Esophagus squamous epithelium (tissue), 5 donors: ENCODE measurements around the gene SLC19A1. TPM values are rescaled to one million over a fixed set of nuclear protein-coding genes. Genes with fewer than 3 reads are reported as not detected.
"Not testable (repeated sequence)": the region's sequence is repeated elsewhere in the genome, so short reads cannot be mapped to it uniquely, and the experiment has no call there.

Experiments used
- DNase-seq: peaks from one replicate; lab custom pipeline; 2025; lab: John Stamatoyannopoulos, UW
- H3K27ac ChIP-seq, 4 donors: fragments of 200-600 bp; sonication (generic); one replicate each; pipeline ENCODE4 v1.5.1; 2016 to 2019; ENCODE audit warnings: mild to moderate bottlenecking in 1 of 4
- H3K27me3 ChIP-seq, 4 donors: fragments of 200-600 bp; sonication (generic); 1 replicate in 3 of 4; 2 replicates in 1 of 4; pipeline versions ENCODE4 v1.5.1 to v1.6.0; 2017 to 2021; ENCODE audit warnings: antibody characterized with exemption in 1 of 4
- H3K36me3 ChIP-seq, 3 donors: fragments of 200-600 bp; sonication (generic); one replicate each; pipeline ENCODE4 v1.5.1; 2016 to 2019
- H3K4me1 ChIP-seq, 3 donors: fragments of 200-600 bp; sonication (generic); one replicate each; pipeline ENCODE4 v1.5.1; 2017 to 2019
- H3K4me3 ChIP-seq, 4 donors: fragments of 200-600 bp; sonication (generic); 1 replicate in 3 of 4; 2 replicates in 1 of 4; pipeline ENCODE4 v1.5.1; 2016 to 2019; ENCODE audit warnings: mild to moderate bottlenecking in 2 of 4, moderate library complexity in 1 of 4
- H3K9me3 ChIP-seq, 3 donors: fragments of 200-600 bp; sonication (generic); one replicate each; pipeline ENCODE4 v1.5.1; 2016 to 2019
- POLR2A ChIP-seq, 4 donors: fragments of 450-650 bp; IDR thresholded peaks; one replicate each; pipeline ENCODE4 v1.6.1; 2017; ENCODE audit warnings: antibody characterized with exemption in 4 of 4, mild to moderate bottlenecking in 4 of 4, moderate library complexity in 3 of 4
- WGBS, 2 donors: methylation state at CpG; one replicate each; pipeline ENCODE4 v1.1.5; 2018; 5-methylcytosine and 5-hydroxymethylcytosine counted together
- intact Hi-C: fragments of 100-400 bp; cut with DNase I; formaldehyde crosslinking; loops from one replicate; pipeline ENCODE4 v1.15.0; 2022
- total RNA-seq, 4 donors: library from RNA; depleted of rRNA; stranded (reverse); fragments of >200 nt; gene quantifications; one replicate each; pipeline ENCODE4 v1.1.0, GENCODE V29; 2016
- TF ChIP-seq, protein P1 (sequence below), 6 experiments: fragments of 450-650 bp in 4 of 6; fragments of 200-600 bp in 2 of 6; sonication (generic) in 2 of 6; IDR thresholded peaks; one replicate each; pipeline ENCODE4 v1.5.1; 2016 to 2019; ENCODE audit warnings: antibody characterized with exemption in 6 of 6, mild to moderate bottlenecking in 4 of 6, moderate library complexity in 4 of 6
- donor health status: DM: yes; HTN: yes; CAD: no.

The SLC19A1 gene
- total RNA-seq, 4 donors from 2014 or later = 1.6 to 4.6 (median 2.9) TPM

DNA sequence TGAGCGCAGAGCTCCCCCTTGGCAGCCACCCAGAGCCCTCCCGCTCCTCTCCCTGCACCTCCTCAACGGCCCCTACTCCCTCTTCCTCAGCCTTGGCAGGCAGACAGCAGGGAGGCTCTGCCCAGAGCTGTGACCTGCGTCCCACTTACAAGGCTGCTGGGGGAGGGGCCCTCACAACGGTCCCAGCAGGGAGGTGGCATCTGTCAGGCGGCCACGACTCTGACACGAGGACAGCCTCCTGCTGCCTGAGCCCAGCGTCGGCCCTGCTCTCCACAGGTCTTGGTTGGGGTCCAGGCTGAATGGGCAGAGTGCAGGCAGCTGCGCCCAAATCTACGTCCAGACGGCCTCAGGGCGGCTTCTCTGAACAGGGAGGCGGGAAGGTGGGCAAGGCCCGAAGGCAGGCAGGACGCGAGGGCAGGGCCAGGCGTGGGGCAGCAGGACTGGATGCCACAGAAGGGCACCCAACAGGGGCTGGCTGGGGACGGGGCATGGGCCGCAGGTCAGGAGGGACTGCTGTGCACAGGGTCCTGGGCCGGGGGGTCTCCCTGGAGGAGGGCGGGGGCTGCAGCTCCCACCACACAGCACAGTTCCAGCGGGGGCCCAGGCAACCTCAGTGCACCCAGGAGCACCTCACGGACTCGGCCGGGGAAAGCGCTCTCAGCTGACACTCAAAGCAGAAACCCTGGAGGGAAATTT is 7.5 kb downstream of the SLC19A1 start:
- no peaks in the 10 kb centered on the region for H3K9me3 ChIP-seq
- H3K4me1 ChIP-seq = peaks cover 0 to 9% (median 0%) of the 10 kb centered on the region in 3 donors
- WGBS, 2 donors = 80% methylated on average over 1 to 2 of the region's 28 CpGs
- peaks cover 0 to 10% (median 0%) of the 10 kb centered on the region in 3 donors for H3K36me3 ChIP-seq
- no peak for TF ChIP-seq POLR2A (IDR thresholded peaks at IDR 0.05)
- TF ChIP-seq, protein P1, sequence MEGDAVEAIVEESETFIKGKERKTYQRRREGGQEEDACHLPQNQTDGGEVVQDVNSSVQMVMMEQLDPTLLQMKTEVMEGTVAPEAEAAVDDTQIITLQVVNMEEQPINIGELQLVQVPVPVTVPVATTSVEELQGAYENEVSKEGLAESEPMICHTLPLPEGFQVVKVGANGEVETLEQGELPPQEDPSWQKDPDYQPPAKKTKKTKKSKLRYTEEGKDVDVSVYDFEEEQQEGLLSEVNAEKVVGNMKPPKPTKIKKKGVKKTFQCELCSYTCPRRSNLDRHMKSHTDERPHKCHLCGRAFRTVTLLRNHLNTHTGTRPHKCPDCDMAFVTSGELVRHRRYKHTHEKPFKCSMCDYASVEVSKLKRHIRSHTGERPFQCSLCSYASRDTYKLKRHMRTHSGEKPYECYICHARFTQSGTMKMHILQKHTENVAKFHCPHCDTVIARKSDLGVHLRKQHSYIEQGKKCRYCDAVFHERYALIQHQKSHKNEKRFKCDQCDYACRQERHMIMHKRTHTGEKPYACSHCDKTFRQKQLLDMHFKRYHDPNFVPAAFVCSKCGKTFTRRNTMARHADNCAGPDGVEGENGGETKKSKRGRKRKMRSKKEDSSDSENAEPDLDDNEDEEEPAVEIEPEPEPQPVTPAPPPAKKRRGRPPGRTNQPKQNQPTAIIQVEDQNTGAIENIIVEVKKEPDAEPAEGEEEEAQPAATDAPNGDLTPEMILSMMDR (IDR thresholded peaks at IDR 0.05) = no peak
- no peak overlapping the region for H3K27ac ChIP-seq
- H3K4me3 ChIP-seq = no peak overlapping the region
- H3K27me3 ChIP-seq = no peaks in the 10 kb centered on the region
- intact Hi-C loops = no loop called here
- no peak for DNase-seq

DNA sequence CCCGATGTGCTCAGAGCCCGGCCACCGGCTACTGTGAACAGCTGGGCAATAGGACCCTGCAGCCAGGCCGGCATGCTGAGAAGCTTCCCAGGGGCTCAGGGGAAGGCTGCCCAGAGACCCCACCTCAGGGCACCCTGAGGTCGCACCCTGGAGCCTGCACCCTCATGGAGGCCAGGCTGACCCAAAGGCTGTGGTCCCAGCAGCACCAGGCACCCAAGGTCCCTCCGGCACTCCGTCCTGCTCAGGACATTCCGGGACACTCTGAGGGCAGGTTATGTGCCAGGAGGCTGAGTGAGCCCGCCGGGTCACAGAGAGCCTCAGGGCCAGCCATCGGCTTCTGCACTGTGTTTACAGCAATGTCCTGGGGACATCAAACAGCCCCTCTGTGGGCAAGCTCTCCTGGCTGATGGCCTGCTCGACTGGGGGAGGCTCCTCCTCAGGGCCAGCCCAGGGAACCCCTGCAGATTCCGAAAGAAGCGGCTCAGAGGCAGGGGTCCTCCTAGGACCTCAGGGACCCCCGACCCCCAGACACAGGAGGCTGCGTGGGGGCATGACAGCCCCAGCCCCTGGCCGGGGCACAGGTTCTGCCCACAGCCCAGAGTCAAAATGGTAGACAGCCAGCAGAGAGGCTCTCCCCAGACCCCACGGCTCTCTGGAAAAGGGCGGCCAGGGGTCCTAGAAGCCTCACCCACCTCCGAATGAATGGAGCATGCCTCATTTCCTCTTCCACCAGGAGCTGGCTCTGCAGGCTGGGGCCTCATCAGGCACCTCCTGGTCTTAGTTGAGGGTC is 8.2 kb downstream of the SLC19A1 start:
- Histone ChIP-seq H3K4me3 (no peak overlapping the region), H3K9me3 (no peaks in the 10 kb centered on the region), H3K27me3 (no peaks in the 10 kb centered on the region), H3K4me1 (peaks cover 0 to 9% (median 0%) of the 10 kb centered on the region in 3 donors), H3K27ac (no peak overlapping the region), H3K36me3 (peaks cover 0 to 13% (median 0%) of the 10 kb centered on the region in 3 donors)
- no peak for TF ChIP-seq POLR2A (IDR thresholded peaks at IDR 0.05)
- TF ChIP-seq, protein P1 (IDR thresholded peaks at IDR 0.05) = no peak
- WGBS, 2 donors = 70 to 84% methylated on average over 2 to 6 of the region's 20 CpGs
- intact Hi-C loops = no loop called here
- DNase-seq = no peak

DNA sequence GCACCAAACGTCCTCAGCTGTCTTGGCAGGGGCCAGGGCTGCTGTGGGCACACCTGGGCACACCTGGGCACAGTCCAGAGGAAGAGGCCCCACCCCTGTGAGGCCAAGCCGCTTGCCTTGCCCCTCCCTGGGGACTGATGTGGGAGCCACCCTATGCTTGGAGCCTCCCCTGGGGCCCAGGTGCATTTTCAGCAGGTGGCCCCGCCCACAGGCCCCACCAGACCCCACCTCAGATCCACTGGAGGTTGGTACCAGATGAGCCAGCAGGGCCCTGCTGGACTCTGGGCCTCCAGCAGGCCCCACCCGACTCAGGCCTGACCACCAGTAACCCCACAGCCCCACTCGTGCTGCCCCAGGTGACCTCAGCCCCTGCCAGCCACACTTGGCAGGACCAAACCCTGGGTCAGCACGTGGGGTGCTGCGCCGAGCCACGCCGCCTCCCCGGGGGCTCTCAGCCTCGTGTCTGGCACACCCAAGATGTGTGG is 8.8 kb downstream of the SLC19A1 start:
- H3K27me3 ChIP-seq = no peaks in the 10 kb centered on the region
- intact Hi-C loops = no loop called here
- no peak for DNase-seq
- WGBS, 2 donors = 87% methylated on average over 7 of the region's 12 CpGs; no CpG with 5 or more reads in 1 of the 2 donors
- H3K9me3 ChIP-seq = no peaks in the 10 kb centered on the region
- no peak overlapping the region for H3K4me3 ChIP-seq
- peaks cover 0 to 13% (median 0%) of the 10 kb centered on the region in 3 donors for H3K36me3 ChIP-seq
- H3K4me1 ChIP-seq = peaks cover 0 to 9% (median 0%) of the 10 kb centered on the region in 3 donors
- H3K27ac ChIP-seq = no peak overlapping the region
- TF ChIP-seq, protein P1 (IDR thresholded peaks at IDR 0.05) = no peak
- no peak for TF ChIP-seq POLR2A (IDR thresholded peaks at IDR 0.05)

DNA sequence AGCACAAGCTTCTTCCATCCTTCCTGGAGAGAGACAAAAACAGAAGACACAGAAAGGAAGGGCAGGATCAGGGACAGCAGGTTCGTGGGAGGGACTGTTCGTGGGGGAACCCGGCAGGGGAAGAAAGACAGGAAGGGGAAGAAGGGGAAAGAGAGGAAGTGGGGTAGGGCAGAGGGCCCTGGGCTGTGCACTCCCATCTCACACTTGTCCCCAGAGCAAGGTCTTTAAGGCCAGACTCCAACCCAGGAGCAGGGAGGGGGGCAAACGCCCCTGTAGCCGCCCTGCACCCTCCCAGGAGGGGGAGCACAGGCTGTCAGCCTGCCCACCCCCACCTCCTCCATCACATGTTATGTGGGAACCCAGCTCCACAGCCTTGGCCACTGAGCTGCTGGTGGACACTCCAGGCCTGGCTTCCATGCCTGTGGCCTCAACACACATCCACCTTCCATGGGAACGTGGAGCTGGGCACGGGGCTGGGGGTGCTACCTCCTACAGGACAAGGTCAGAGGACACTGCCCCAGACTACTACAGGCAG is 9.3 kb downstream of the SLC19A1 start:
- no peaks in the 10 kb centered on the region for H3K9me3 ChIP-seq
- TF ChIP-seq POLR2A (IDR thresholded peaks at IDR 0.05) = no peak
- no peaks in the 10 kb centered on the region for H3K27me3 ChIP-seq
- intact Hi-C loops = no loop called here
- DNase-seq = no peak
- WGBS, 2 donors = 56 to 59% methylated on average over 5 of the region's 7 CpGs
- no peak overlapping the region for H3K4me3 ChIP-seq
- peaks cover 0 to 13% (median 0%) of the 10 kb centered on the region in 3 donors for H3K36me3 ChIP-seq
- H3K4me1 ChIP-seq = peaks cover 0 to 9% (median 0%) of the 10 kb centered on the region in 3 donors
- H3K27ac ChIP-seq = peak overlapping the region in 1 of 4 donors; percentile 44

DNA sequence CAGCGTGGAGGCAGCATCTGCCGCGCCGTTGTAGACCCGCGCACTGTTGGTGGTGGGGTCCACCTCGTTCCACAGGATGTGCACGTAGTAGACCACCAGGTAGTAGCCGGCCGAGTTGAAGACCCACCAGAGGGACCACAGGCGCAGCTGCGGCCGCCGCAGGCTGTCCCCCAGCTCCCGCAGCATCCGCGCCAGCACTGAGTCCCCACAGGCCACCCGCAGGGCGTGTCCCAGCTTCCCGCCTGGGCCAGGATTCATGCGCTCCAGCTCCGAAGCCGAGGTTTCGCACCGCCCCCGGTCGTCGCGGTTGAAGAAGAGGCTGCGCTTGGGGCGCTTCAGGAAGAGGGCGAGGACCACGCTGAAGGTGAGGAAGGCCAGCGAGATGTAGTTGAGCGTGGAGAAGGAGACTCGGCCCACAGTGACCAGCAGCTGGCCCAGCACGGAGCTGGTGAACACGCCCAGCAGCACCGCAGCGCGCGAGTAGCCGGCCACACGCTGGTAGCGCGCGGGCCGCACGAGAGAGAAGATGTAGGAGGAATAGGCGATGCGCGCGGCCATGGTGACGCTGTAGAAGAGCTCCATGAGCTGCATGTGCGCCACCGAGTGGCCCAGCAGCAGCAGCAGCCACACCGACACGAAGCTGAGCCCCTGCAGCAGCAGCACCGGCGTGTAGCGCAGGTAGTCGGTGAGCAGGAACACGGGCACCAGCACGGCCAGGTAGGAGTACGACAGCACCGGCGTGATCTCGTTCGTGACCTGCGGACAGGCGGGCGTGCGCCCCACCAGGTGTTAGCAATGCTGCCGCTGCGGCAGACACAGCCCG is 10.6 kb downstream of the SLC19A1 start:
- Histone ChIP-seq H3K4me1 (peaks cover 0 to 9% (median 0%) of the 10 kb centered on the region in 3 donors), H3K27ac (no peak overlapping the region), H3K4me3 (no peak overlapping the region), H3K27me3 (no peaks in the 10 kb centered on the region), H3K36me3 (peaks cover 0 to 13% (median 0%) of the 10 kb centered on the region in 3 donors), H3K9me3 (no peaks in the 10 kb centered on the region)
- WGBS, 2 donors = 95% methylated on average over 35 to 48 of the region's 76 CpGs
- TF ChIP-seq, protein P1 (IDR thresholded peaks at IDR 0.05) = no peak
- TF ChIP-seq POLR2A (IDR thresholded peaks at IDR 0.05) = no peak
- intact Hi-C loops = no loop called here
- DNase-seq = no peak

DNA sequence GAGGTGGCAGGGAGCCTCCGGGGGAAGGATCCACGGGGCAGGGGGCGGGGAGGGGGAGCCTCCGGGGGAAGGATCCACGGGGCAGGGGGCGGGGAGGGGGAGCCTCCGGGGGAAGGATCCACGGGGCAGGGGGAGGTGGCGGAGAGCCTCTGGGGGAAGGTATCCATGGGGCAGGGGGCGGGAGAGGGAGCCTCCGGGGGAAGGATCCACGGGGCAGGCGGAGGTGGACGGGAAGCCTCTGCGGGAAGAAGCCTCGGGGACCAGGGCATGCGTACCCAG is 11.2 kb downstream of the SLC19A1 start:
- H3K27me3 ChIP-seq, H3K9me3 ChIP-seq, H3K4me3 ChIP-seq, intact Hi-C loops, H3K27ac ChIP-seq, H3K4me1 ChIP-seq, DNase-seq: not testable (repeated sequence)
- WGBS, 2 donors = 96 to 97% methylated on average over 5 to 6 of the region's 17 CpGs
- H3K36me3 ChIP-seq = peaks cover 0 to 13% (median 0%) of the 10 kb centered on the region in 3 donors
